HG03460 (cell line): ENCODE data around the gene RPL32.
"Not testable (repeated sequence)": the region's sequence is repeated elsewhere in the genome, so short reads cannot be mapped to it uniquely, and the experiment has no call there.

ENCODE experiments used
- ATAC-seq: cut with Tn5 transposase; IDR thresholded peaks from one replicate; pipeline ENCODE4 v1.9.1; 2021; ENCODE audit not compliant: unreplicated experiment

Gene RPL32

GRCh38 chr3:12841149-12841969 lies at the start of gene RPL32:
Gene RPL32, minus strand, starts transcription at chr3:12841565. Its CDS starts 1,328 bp downstream, at chr3:12840237.
- peak; percentile 92 for ATAC-seq

- ATAC-seq = no peak
Measured at GRCh38 chr3:12890610-12891390, 49.4 kb upstream of the RPL32 start.

GRCh38 chr3:12886736-12887135 lies 45.4 kb upstream of the RPL32 start:
- ATAC-seq = no peak

GRCh38 chr3:12886106-12886679 lies 44.8 kb upstream of the RPL32 start:
- peak; percentile 46 for ATAC-seq

GRCh38 chr3:12885583-12885930 lies 44.2 kb upstream of the RPL32 start:
- ATAC-seq = no peak

GRCh38 chr3:12884790-12885582 lies 43.6 kb upstream of the RPL32 start:
- no peak for ATAC-seq

GRCh38 chr3:12884186-12884680 lies 42.9 kb upstream of the RPL32 start:
- no peak for ATAC-seq

GRCh38 chr3:12882336-12883310 lies 41.3 kb upstream of the RPL32 start:
- no peak for ATAC-seq

GRCh38 chr3:12881858-12882257 lies 40.5 kb upstream of the RPL32 start:
- peak; percentile 45 for ATAC-seq

- ATAC-seq = no peak
Measured at GRCh38 chr3:12879191-12879815, 37.9 kb upstream of the RPL32 start.

- not testable (repeated sequence) for ATAC-seq
Measured at GRCh38 chr3:12878758-12879157, 37.4 kb upstream of the RPL32 start.

- no peak for ATAC-seq
Measured at GRCh38 chr3:12878141-12878574, 36.8 kb upstream of the RPL32 start.

GRCh38 chr3:12877040-12877439 lies 35.7 kb upstream of the RPL32 start:
- ATAC-seq = no peak

- no peak for ATAC-seq
Measured at GRCh38 chr3:12875857-12876836, 34.8 kb upstream of the RPL32 start.

GRCh38 chr3:12871404-12871983 lies 30.1 kb upstream of the RPL32 start:
- no peak for ATAC-seq

- no peak for ATAC-seq
Measured at GRCh38 chr3:12870942-12871341, 29.6 kb upstream of the RPL32 start.

- no peak for ATAC-seq
Measured at GRCh38 chr3:12869035-12869621, 27.8 kb upstream of the RPL32 start.
